HG03045 (cell line): ENCODE data around the gene SAMD13.
"Not testable (repeated sequence)": the region's sequence is repeated elsewhere in the genome, so short reads cannot be mapped to it uniquely, and the experiment has no call there.

Source experiments
- ATAC-seq: cut with Tn5 transposase; IDR thresholded peaks from one replicate; pipeline ENCODE4 v1.9.1; 2021; ENCODE audit warnings: mild to moderate bottlenecking, moderate library complexity; ENCODE audit not compliant: unreplicated experiment

SAMD13 gene

DNA sequence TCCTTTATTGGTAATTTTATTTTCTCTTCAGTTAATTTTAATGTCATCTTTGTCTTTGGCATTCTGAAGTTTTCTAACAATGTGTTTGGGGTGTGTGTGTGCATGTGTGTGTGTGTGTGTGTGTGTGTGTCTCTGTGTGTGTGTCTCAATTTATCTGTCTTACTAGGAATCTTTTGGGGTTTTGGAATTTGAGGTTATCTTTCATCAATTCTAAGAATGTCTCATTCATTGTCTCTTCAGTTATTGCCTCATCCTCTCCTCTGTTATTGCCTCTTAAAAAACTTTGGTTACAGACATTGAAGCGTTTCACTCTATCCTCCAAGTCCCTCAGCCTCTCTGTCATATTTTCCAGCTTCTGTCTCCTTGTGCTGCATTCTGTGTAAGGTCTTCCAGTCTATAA, 18.1 kb upstream of the SAMD13 start:
- no peak for ATAC-seq

DNA sequence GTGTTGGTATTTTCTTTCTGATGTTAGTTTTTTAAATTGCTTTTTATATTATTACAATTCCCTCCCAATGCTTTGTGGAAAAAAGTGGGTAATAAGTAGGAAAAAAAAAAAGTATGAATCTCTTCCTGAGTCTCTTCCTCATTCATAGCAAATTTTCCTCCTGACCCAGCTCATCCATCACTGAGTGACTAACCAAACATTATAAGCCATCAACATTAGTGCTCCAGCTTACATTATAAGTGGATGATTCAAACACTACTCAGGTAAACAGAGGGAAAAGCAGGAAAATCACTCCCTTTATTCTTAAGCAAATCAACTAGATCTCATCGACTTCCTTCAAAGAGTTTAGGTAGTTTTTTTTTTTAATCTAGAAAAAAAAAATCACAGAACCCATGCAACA, 15.4 kb upstream of the SAMD13 start:
- ATAC-seq = no peak

- not testable (repeated sequence) for ATAC-seq
Measured at GRCh38 chr1:84287389-84287788, 14.1 kb upstream of the SAMD13 start.

- ATAC-seq = no peak
Measured at GRCh38 chr1:84289169-84289785, 12.2 kb upstream of the SAMD13 start.

DNA sequence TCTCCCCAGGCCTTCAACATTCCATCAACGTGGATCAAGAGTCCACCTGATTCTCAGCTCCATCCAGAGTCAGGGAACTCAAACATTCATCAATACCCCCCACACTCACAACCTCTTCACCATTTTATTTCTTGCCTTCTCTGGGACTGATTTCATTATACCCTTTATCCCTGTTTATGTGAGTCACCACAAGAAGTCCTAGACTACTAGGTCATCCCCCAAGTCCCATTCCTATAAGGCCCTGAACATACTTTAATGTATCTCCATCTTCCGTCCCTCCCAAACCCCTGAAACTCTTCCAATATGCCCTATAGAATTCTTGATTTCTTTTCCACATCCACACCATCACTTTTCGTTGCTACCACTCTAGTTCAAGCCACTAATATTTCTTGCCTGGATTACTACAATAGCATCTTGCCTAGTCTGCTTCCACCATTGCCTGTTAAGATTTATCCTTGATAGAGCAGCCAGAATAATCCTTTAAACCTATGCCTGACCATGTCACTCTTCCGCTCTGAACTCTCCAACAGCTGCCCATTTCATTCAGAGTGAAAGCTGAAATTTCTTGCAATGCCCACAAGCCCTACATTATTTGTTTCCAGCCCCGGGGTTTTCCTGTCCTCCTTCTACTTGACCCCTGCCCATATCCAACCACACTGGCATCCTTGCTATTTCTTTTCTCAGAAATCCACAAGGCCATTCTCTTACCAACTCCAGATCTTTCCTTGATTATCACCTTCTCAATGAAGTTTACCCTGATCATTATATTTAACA, 9.4 kb upstream of the SAMD13 start:
- no peak for ATAC-seq

GRCh38 chr1:84293766-84294165, 7.7 kb upstream of the SAMD13 start:
- ATAC-seq = no peak

- no peak for ATAC-seq
Measured at GRCh38 chr1:84294751-84295150, 6.8 kb upstream of the SAMD13 start.

DNA sequence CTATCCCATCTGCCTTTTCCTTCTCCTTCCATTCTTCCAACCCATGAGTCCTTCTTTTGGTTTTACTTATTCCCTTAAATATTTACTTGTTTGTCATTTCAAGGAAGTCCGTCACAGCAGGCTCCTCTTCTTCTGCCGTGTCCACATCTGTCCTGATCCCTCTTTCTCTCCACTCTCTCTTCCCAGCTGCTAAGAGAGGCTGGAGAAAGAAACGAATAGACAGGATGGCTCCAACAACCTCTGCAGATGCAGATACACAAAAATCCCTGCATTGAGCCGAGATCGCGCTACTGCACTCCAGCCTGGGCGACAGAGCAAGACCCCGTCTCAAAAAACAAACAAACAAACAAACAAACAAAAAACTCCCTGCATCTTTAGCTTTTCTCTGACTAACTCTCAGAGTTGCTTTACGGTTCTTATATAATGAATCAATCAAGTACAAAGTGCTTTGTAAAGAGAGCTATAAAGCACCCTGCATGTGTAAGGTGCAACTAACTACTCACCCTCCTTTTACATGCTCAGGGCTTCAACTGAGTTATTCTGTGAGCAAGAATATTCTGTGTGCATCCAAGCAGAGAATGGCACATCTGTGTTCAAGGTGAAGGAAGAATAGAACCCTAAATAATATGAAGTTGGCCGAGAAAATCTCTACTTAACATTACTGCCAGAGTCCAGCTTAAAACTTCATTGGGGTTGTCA, 3.8 kb upstream of the SAMD13 start:
- ATAC-seq = no peak

GRCh38 chr1:84298328-84298683, 3.2 kb upstream of the SAMD13 start:
- ATAC-seq = peak; percentile 76

GRCh38 chr1:84298684-84299535, 2.6 kb upstream of the SAMD13 start:
- peak; percentile 44 for ATAC-seq

GRCh38 chr1:84299536-84300170, 1.9 kb upstream of the SAMD13 start:
- ATAC-seq = no peak

DNA sequence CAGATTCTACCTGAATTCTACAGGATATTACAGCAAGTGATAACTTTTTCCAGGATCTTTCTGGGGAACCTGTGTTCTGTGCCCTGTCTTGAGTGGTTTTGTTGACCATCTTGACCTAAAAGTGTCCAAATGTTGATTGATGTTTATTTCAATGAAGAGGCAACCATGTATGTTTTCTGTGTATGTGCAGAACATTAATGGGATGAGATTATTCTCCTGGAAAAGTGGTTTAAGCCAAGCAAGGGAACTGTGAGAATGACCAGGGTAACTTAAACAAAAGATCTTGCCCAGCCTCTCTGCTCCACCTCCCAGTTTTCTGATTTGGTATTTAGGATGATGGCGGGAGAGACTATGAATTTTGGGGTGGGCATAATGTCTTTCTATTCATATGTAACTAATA, 1.0 kb upstream of the SAMD13 start:
- ATAC-seq = no peak

GRCh38 chr1:84301785-84302385, 377 bp downstream of the SAMD13 start:
- ATAC-seq = no peak

- ATAC-seq = no peak
Measured at GRCh38 chr1:84303314-84303830, 1.9 kb downstream of the SAMD13 start.

GRCh38 chr1:84307398-84307797, 5.9 kb downstream of the SAMD13 start:
- ATAC-seq = no peak

- ATAC-seq = no peak
Measured at GRCh38 chr1:84311296-84311695, 9.8 kb downstream of the SAMD13 start.

DNA sequence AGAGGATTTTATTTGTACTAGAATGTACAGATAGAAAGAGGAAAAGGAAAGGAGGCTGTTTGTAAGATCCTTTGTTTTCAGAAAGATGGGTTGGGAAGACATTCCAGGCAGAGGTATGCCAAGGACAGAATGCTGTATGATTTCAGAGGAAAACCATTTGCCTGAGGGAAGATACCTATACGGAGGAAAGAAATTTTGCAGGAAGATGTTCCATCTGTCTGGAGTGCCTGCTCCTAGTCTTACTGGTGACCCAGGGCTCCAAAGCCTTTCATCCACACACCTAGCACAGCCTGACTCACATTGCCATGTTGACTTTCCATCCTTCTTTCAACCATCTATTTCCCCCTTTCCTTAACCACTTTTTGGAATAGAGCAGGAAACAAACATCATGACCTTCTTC, 18.2 kb downstream of the SAMD13 start:
- ATAC-seq = no peak

DNA sequence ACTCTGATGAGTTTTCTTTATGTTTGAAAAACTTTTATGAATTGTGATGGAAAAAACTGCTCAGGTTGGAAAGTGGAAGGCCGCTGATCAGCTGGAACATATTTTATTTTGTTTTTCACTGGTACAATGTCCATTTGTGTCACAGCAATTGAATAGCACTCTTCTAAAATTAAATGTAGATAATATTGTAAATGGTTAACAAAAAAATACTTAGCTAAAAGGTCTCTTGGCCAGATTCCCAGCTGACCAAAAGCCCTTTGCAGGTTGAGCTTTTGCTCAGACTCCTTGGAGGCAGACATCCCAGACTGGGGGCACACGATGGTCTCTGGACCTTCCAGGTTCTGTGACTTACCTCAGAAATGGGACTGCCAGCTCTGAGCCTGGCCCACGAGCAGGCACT, 26.3 kb downstream of the SAMD13 start:
- no peak for ATAC-seq

- ATAC-seq = no peak
Measured at GRCh38 chr1:84330125-84330984, 28.8 kb downstream of the SAMD13 start.
